Colonic mucosa (tissue), 4 donors: ENCODE data around the gene CFAP69. TPM values are rescaled to one million over a fixed set of nuclear protein-coding genes. Genes with fewer than 3 reads are reported as not detected.

Experiments used
- DNase-seq: peaks from one replicate; pipeline ENCODE4 v3.0.0-alpha.2; 2020
- H3K27ac ChIP-seq: fragments of 200-600 bp; one replicate; pipeline ENCODE4 v1.8.0; 2021
- H3K27me3 ChIP-seq: fragments of 200-600 bp; one replicate; pipeline ENCODE4 v1.8.0; 2021
- H3K36me3 ChIP-seq: fragments of 200-600 bp; one replicate; pipeline ENCODE4 v1.8.0; 2021
- H3K4me1 ChIP-seq: fragments of 200-600 bp; one replicate; pipeline ENCODE4 v1.8.0; 2021; ENCODE audit warnings: mild to moderate bottlenecking
- H3K4me3 ChIP-seq: fragments of 200-600 bp; one replicate; pipeline ENCODE4 v1.8.0; 2021
- H3K9ac ChIP-seq, 2 donors: one replicate each; pipeline ENCODE4 v1.7.0; 2013; ENCODE audit warnings: control low read depth in 2 of 2, low read depth in 2 of 2, low read length in 2 of 2
- H3K9me3 ChIP-seq: fragments of 200-600 bp; one replicate; pipeline ENCODE4 v1.8.0; 2021
- CTCF ChIP-seq: fragments of 200-600 bp; IDR thresholded peaks from one replicate; pipeline ENCODE4 v1.8.0; 2022; ENCODE audit warnings: antibody characterized with exemption, mild to moderate bottlenecking
- intact Hi-C: fragments of 100-400 bp; cut with DNase I; formaldehyde crosslinking; loops from one replicate; pipeline ENCODE4 v1.14.1; 2022
- total RNA-seq, 2 donors: library from RNA; stranded (reverse); fragmentation: NEBNext Ultra II Directional in 1 of 2; extraction: Animal tissue kit (Norgen Biotek cat#: 25700) in 1 of 2; gene quantifications; one replicate each; pipeline ENCODE4 v1.2.1, GENCODE V29; 2021
- donor health status: healthy.
- donor health status: DM: no; HTN: no; CAD: no.
- donor health status: DM: no; HTN: no; CAD: no.

Gene CFAP69
- total RNA-seq, 2 donors from 2014 or later: 3.6 to 4.2 TPM

GRCh38 chr7:90351987-90352386 is 107.0 kb downstream of the CFAP69 start:
- no peaks in the 10 kb centered on the region for H3K9me3 ChIP-seq
- no peak overlapping the region for H3K27ac ChIP-seq
- no peak for TF ChIP-seq CTCF
- DNase-seq: no peak
- intact Hi-C loops: no loop called here
- no peaks in the 10 kb centered on the region for H3K4me1 ChIP-seq
- H3K4me3 ChIP-seq: no peak overlapping the region
- no peak overlapping the region for H3K9ac ChIP-seq
- no peaks in the 10 kb centered on the region for H3K36me3 ChIP-seq
- H3K27me3 ChIP-seq: no peaks in the 10 kb centered on the region

Other genes with a start within 250 kb of the CFAP69 start
- 10 to 100 TPM; 19.2 to 22.0 TPM for gene STEAP1, start 90.7 kb upstream of the CFAP69 start, total RNA-seq
- 10 to 100 TPM; 19.7 to 27.3 TPM for gene STEAP2, start 33.4 kb upstream of the CFAP69 start, total RNA-seq
- not detected for gene FAM237B, start 76.1 kb downstream of the CFAP69 start, total RNA-seq
- 10 to 100 TPM; 20.1 to 28.6 TPM for gene GTPBP10, start 101.5 kb downstream of the CFAP69 start, total RNA-seq
- 10 to 100 TPM; 52.5 to 65.6 TPM for gene CLDN12, start 158.3 kb downstream of the CFAP69 start, total RNA-seq
- not detected for gene PTTG1IP2, start 224.5 kb downstream of the CFAP69 start, total RNA-seq